Measurements from ENCODE around the gene C10orf105.

Gene C10orf105

DNA sequence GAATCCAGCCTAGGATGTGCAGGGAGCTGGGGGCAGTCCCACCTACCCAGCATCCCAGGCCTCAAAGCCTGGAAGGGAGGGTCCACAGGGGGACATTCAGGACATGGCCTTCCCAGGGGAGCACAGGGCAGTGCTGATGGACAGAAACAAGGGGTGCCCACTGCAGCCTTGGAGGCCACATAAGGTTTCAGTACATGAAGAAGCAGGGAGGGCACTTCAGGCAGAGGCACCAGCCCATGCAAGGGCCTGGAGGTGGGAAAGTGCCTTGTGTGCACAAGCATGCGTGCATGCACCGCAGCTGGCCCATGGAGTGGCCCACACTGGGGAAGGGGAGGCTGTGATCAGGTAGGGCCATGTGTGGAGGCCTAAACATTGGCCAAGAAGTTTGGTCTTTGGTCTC is 9.1 kb downstream of the C10orf105 start:
- TF ChIP-seq ZNF274 (IDR thresholded peaks at IDR 0.05; ENCODE audit: low read depth, low read length) (no peak), YY1 (IDR thresholded peaks at IDR 0.05; ENCODE audit: insufficient read depth, insufficient read length) (no peak), SUZ12 (IDR thresholded peaks at IDR 0.05; ENCODE audit: extremely low read depth, insufficient read depth, insufficient read length) (no peak)
- Histone ChIP-seq H3K36me3 (ENCODE audit: insufficient read depth, insufficient read length, low read length) (no peaks in the 10 kb centered on the region), H3K4me3 (ENCODE audit: insufficient read length, low read depth) (no peak overlapping the region), H3K27me3 (ENCODE audit: insufficient read depth, insufficient read length) (peaks cover 6% of the 10 kb centered on the region), H3K9me3 (ENCODE audit: insufficient read depth, low read length) (no peaks in the 10 kb centered on the region), H3K9ac (ENCODE audit: insufficient read length, low read depth) (no peak overlapping the region), H3K4me1 (ENCODE audit: insufficient read depth, insufficient read length) (peaks cover 12% of the 10 kb centered on the region)
- no peak for DNase-seq (ENCODE audit: low read depth, low spot score)

DNA sequence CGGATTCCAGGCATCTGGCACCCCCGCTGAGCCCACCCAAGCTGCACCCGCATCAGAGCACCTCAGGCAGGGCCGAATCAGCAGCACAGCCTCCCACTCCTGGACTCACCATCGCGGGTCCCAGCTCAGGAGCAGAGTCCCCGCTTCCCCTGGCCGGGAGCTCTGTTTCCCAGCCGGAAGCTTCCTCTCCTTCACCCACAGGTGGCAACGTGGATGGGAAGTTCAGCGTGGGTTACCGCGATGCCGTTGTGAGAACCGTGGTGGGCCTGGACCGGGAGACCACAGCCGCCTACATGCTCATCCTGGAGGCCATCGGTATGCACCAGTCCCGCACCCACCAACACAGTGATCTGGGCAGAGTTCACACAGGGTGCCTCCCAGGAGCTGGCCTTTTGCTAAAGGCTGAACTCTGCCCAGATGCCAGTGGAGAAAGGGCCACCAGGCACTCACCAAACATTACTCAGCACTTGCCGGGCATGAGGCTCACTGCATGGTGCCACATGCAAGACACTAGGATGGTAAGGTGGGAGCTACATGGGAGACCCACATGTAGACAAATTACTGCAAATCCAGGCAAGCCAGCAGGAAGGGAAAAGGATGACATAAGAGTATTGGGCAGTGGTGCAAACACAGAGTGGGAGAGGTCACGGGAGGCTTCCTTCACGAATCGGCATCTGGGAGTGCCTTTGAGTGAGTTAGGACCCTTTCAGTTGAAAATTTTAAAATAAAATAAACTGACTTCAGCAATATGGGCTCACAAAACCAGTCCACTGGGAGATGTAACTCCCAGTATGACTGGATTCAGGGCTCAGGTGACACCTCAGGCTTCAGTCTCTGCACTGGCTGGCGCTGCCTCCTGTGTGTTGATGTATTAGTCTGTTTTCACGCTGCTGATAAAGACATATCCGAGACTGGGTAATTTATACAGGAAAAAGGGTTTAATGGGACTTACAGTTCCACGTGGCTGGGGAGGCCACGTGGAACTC is 10.4 kb downstream of the C10orf105 start:
- Histone ChIP-seq H3K4me1 (ENCODE audit: insufficient read depth, insufficient read length) (peaks cover 14% of the 10 kb centered on the region), H3K9me3 (ENCODE audit: insufficient read depth, low read length) (no peaks in the 10 kb centered on the region), H3K4me3 (ENCODE audit: insufficient read length, low read depth) (no peak overlapping the region), H3K27me3 (ENCODE audit: insufficient read depth, insufficient read length) (peaks cover 6% of the 10 kb centered on the region), H3K36me3 (ENCODE audit: insufficient read depth, insufficient read length, low read length) (no peaks in the 10 kb centered on the region), H3K9ac (ENCODE audit: insufficient read length, low read depth) (peak overlapping the region; percentile 32)
- TF ChIP-seq SUZ12 (IDR thresholded peaks at IDR 0.05; ENCODE audit: extremely low read depth, insufficient read depth, insufficient read length), result no peak
- no peak for TF ChIP-seq ZNF274 (IDR thresholded peaks at IDR 0.05; ENCODE audit: low read depth, low read length)
- TF ChIP-seq YY1 (IDR thresholded peaks at IDR 0.05; ENCODE audit: insufficient read depth, insufficient read length), result no peak
- no peak for DNase-seq (ENCODE audit: low read depth, low spot score)

DNA sequence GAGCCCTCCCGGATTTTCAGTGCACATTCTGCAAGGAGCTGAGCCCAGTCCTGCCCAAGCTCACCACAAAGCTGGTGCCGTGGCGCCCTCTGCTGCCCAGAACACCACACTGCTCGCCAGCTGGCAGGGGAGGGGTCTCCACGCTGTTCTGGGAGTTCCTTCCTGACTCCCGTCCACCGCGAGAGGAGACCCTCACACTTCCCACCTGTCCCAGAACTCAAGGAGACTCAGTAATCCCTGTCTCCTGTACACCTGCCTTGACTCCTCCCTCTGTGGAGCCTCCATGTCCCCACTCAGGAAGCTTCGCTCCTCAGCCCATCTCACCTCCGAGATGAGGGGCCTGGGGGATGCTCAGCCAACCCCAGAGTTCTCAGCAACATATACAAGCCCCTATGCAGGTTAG is 11.3 kb downstream of the C10orf105 start:
- DNase-seq (ENCODE audit: low read depth, low spot score), result peak; percentile 61
- Histone ChIP-seq H3K36me3 (ENCODE audit: insufficient read depth, insufficient read length, low read length) (no peaks in the 10 kb centered on the region), H3K9ac (ENCODE audit: insufficient read length, low read depth) (no peak overlapping the region), H3K9me3 (ENCODE audit: insufficient read depth, low read length) (no peaks in the 10 kb centered on the region), H3K4me3 (ENCODE audit: insufficient read length, low read depth) (no peak overlapping the region), H3K27me3 (ENCODE audit: insufficient read depth, insufficient read length) (peaks cover 6% of the 10 kb centered on the region), H3K4me1 (ENCODE audit: insufficient read depth, insufficient read length) (peaks cover 11% of the 10 kb centered on the region)
- TF ChIP-seq SUZ12 (IDR thresholded peaks at IDR 0.05; ENCODE audit: extremely low read depth, insufficient read depth, insufficient read length) (no peak), ZNF274 (IDR thresholded peaks at IDR 0.05; ENCODE audit: low read depth, low read length) (no peak), YY1 (IDR thresholded peaks at IDR 0.05; ENCODE audit: insufficient read depth, insufficient read length) (no peak)

DNA sequence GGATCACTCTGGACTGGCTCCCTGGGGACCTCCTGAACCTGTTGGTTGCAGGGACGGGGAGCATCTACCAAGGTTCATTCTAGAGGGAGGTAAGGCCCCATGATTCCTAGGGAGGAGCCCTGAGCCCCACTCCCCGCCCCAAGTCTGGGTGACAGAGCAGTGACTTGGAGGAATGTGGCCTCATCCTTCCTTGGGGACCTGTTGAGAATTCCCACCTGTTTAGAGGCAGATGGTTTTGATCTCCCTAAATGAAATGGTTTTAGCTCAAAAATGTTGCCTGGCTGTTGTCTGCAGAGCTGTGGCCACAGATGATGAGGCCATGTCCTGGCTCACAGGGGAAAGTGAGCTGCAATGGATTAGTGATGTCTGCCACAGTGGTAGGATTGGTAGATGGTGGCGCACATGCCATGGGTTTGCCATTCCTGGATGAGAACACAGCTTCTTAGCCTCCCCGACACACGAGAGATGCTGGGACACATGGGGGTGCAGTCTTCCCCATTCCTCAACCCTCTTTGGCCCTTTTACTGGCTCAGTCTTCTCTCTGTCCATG is 12.3 kb downstream of the C10orf105 start:
- no peak for DNase-seq (ENCODE audit: low read depth, low spot score)
- H3K9me3 ChIP-seq (ENCODE audit: insufficient read depth, low read length), result no peaks in the 10 kb centered on the region
- no peak overlapping the region for H3K9ac ChIP-seq (ENCODE audit: insufficient read length, low read depth)
- TF ChIP-seq ZNF274 (IDR thresholded peaks at IDR 0.05; ENCODE audit: low read depth, low read length) (no peak), SUZ12 (IDR thresholded peaks at IDR 0.05; ENCODE audit: extremely low read depth, insufficient read depth, insufficient read length) (no peak), YY1 (IDR thresholded peaks at IDR 0.05; ENCODE audit: insufficient read depth, insufficient read length) (no peak)
- no peak overlapping the region for H3K4me3 ChIP-seq (ENCODE audit: insufficient read length, low read depth)
- H3K36me3 ChIP-seq (ENCODE audit: insufficient read depth, insufficient read length, low read length), result no peaks in the 10 kb centered on the region
- H3K27me3 ChIP-seq (ENCODE audit: insufficient read depth, insufficient read length), result peaks cover 6% of the 10 kb centered on the region
- peaks cover 9% of the 10 kb centered on the region for H3K4me1 ChIP-seq (ENCODE audit: insufficient read depth, insufficient read length)

DNA sequence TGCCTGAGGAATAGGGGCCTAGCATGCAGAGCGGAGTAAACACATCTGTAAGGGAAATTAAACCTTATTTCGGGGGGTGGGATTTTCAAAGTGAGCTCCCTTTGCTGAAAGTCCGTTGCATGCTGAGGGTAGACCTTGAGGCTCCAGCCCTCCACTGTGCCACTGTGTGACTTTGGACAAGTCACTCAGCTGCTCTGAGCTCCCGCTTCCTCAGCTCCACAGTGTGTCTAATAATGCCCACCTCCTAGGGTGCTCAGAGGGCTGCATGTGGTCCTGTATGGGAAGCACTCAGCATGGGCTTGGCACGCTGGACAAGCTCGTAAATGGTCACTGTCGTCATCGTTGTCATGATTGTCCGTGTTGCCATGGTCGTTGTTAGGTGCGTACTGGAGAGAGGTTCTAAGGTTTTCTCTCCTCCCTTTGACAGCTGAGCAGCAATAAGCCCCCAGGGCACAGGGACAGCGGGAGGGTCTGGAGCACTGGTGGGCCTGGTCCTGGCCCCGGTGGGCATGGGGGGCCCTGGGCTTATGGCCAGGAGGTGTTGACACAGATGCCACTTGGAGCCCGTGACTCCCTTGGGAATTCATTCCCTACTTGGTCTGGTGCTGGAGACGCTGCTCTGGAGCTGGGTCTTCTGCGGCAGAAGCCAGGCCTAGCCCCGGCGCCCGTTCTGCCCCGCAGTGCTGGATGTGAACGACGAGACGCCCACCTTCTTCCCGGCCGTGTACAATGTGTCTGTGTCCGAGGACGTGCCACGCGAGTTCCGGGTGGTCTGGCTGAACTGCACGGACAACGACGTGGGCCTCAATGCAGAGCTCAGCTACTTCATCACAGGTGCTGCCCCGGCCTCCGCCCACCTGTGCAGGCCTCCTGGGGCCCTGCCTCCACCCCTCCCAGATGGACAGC is 13.1 kb downstream of the C10orf105 start:
- Histone ChIP-seq H3K9me3 (ENCODE audit: insufficient read depth, low read length) (no peaks in the 10 kb centered on the region), H3K9ac (ENCODE audit: insufficient read length, low read depth) (no peak overlapping the region), H3K27me3 (ENCODE audit: insufficient read depth, insufficient read length) (peaks cover 6% of the 10 kb centered on the region), H3K4me1 (ENCODE audit: insufficient read depth, insufficient read length) (peaks cover 9% of the 10 kb centered on the region), H3K36me3 (ENCODE audit: insufficient read depth, insufficient read length, low read length) (no peaks in the 10 kb centered on the region), H3K4me3 (ENCODE audit: insufficient read length, low read depth) (no peak overlapping the region)
- TF ChIP-seq SUZ12 (IDR thresholded peaks at IDR 0.05; ENCODE audit: extremely low read depth, insufficient read depth, insufficient read length), result no peak
- TF ChIP-seq YY1 (IDR thresholded peaks at IDR 0.05; ENCODE audit: insufficient read depth, insufficient read length), result no peak
- no peak for TF ChIP-seq ZNF274 (IDR thresholded peaks at IDR 0.05; ENCODE audit: low read depth, low read length)
- no peak for DNase-seq (ENCODE audit: low read depth, low spot score)

DNA sequence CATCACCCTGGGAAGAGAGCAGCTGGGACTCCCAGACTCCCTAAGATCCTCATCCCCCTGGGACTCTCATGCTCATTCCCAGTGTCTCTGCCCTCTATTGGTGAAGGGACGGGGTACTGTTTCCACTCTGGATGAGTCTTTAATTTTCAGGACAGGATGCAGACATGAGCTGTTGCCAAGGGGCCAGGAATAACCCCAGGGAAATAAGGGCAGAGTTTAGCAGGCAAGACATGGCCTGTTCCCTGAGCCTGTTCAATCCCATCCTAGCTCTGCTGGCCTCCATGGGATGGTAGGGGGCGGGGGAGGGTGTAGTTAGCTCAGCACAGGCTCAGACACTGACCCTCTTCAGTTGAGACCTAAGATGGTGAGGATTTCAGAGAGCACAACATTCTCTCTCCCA is 14.0 kb downstream of the C10orf105 start:
- Histone ChIP-seq H3K9ac (ENCODE audit: insufficient read length, low read depth) (no peak overlapping the region), H3K27me3 (ENCODE audit: insufficient read depth, insufficient read length) (peaks cover 6% of the 10 kb centered on the region), H3K36me3 (ENCODE audit: insufficient read depth, insufficient read length, low read length) (no peaks in the 10 kb centered on the region), H3K4me3 (ENCODE audit: insufficient read length, low read depth) (no peak overlapping the region), H3K9me3 (ENCODE audit: insufficient read depth, low read length) (no peaks in the 10 kb centered on the region), H3K4me1 (ENCODE audit: insufficient read depth, insufficient read length) (peaks cover 9% of the 10 kb centered on the region)
- DNase-seq (ENCODE audit: low read depth, low spot score), result no peak
- no peak for TF ChIP-seq SUZ12 (IDR thresholded peaks at IDR 0.05; ENCODE audit: extremely low read depth, insufficient read depth, insufficient read length)
- no peak for TF ChIP-seq ZNF274 (IDR thresholded peaks at IDR 0.05; ENCODE audit: low read depth, low read length)
- TF ChIP-seq YY1 (IDR thresholded peaks at IDR 0.05; ENCODE audit: insufficient read depth, insufficient read length), result no peak
